NCI-H128 (cell line): ENCODE results near the gene COX4I2.
A peak's percentile ranks its signal among the peaks of the same experiment; 100 is the strongest.
"Not testable (repeated sequence)": the region's sequence is repeated elsewhere in the genome, so short reads cannot be mapped to it uniquely, and the experiment has no call there.

Experiments used
- DNase-seq: peaks from one replicate; lab custom pipeline; 2025; ENCODE audit not compliant: unreplicated experiment; lab: John Stamatoyannopoulos, UW

The COX4I2 gene

GRCh38 chr20:31637660-31638059 lies at the start of gene COX4I2:
TSS of gene COX4I2 (plus strand) at chr20:31637912. CDS start at chr20:31639018, 1,106 bp downstream.
- no peak for DNase-seq

DNA sequence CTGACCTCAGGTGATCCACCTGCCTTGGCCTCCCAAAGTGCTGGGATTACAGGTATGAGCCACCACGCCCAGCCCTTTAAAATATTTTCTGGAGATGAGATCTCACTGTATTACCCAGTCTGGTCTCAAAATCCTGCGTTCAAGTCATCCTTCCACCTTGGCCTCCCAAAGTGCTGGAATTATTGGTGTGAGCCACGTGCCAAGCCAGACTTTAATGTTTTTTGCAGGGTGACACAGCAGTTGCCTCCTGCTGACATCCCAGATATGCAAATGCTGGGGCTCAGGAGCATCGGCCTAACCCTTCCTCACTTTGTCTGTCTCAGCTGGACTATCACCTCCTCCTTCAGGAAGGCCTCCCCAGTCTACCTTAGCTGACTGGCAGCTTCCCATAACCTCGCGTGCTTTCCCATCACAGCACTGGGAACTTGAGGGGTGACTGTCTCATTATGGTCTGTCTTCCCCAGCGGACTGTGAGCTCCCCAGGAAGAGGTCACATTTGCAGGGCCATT lies 46.9 kb upstream of the COX4I2 start:
- no peak for DNase-seq

- DNase-seq: no peak
Observed at GRCh38 chr20:31593221-31594001, 44.3 kb upstream of the COX4I2 start.

- DNase-seq: no peak
Observed at GRCh38 chr20:31594002-31594557, 43.6 kb upstream of the COX4I2 start.

- DNase-seq: no peak
Observed at GRCh38 chr20:31594558-31595379, 42.9 kb upstream of the COX4I2 start.

- no peak for DNase-seq
Observed at GRCh38 chr20:31595380-31595653, 42.4 kb upstream of the COX4I2 start.

DNA sequence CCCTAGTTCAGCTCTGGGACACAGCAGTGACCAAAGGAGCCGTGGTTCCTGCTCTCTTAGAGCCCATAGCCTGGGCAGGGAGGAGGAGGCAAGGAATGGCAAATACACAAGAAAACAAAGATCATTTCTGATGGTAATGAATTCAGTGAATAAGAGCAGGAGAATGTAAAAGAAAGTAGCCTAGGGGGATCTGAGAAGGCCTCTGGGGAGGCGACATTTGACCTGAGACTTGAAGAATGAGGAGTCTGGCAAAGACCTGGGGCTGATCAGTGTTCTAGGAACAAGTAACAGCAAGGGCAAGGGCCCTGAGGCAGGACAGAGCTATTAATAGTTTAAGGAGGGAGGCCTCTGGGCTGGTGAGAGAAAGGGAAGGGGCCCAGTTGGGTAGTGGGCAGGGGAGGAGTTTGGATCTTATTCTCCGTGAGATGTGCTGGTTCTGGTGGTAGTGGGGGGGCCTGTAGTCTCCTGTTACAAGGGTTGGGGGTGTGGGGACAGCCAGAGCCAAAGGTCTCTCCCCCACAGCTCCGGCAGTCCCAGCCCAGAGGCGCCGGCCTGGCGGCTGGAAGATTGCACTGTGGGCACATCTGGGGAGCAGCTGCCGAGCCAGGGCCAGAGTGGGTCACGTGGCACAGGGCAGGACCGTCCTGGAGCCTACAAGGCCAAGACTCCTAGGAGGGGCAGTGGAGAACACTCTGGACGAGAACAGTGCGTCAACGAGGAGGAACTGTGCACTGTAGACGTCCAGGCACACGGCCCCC lies 41.9 kb upstream of the COX4I2 start:
- no peak for DNase-seq

DNA sequence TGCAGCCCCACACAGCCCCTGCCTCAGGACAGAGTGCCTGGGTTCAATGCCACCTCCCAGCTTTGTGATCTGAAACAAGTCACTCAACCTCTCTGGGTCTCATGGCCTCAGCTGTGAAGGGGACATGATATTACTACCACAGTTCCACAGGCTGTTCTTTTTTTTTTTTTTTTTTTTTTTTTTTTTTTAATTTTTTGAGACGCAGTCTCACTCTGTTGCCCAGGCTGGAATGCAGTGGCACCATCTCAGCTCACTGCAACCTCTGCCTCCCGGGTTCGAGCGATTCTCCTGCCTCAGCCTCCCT lies 41.3 kb upstream of the COX4I2 start:
- not testable (repeated sequence) for DNase-seq

DNA sequence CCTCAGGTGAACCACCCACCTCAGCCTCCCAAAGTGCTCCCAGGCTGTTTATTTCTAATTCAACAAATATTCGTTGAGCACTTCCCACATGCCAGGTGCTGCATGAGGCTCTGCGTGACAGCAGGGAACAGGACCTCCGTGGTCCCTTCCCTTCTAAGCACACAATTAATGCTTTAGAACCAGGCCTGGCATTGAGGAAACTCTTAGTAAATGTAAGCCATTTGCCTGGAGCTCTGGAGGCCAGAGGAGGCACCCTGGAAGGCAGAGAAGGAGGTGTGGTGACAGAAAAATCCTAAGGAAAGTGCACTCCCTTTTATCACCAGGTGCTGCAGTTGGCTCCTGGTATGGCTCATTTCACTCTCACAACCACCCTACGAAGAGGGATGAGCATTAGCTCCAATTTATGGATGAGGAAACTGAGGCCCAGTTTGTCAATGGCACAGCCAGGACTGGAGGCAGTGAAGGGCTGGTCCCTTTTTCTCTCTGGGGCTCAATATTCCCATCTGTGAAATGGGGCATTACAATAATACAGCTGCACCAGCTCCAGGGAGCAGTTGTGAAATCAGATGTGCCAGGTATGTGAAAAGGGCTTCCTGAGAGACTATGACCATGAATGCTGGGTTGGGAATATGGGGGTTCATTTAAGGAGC lies 40.8 kb upstream of the COX4I2 start:
- no peak for DNase-seq

GRCh38 chr20:31597481-31597855 lies 40.2 kb upstream of the COX4I2 start:
- no peak for DNase-seq

- no peak for DNase-seq
Observed at GRCh38 chr20:31602431-31602778, 35.3 kb upstream of the COX4I2 start.

DNA sequence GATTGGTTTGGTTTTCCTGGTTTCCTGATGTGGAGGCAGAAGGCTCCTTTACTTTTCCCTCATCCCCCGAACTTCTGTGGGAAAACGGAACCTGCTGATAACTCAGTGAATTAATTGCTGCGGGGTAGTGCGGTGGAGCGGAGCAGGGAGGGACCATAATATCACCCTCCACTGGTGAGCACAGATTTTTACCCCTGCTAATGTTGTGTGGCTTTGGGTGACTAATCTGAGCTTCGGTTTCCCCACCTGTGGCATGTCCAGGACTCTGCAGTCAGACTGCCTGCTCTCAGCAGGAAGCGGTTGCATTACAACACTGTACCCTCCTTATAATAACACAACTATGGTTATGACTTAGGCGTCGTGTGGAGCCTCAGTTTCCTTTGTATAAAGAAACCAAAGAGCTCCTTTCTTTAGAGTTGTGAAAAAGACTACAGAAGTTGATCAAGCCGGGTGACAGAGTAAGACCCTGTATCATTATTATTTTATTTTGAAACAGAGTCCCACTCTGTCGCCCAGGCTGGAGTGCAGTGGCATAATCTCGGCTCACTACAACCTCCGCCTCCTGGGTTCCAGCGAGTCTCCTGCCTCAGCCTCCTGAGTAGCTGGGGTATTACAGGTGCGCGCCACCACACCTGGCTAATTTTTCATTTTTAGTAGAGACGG lies 34.8 kb upstream of the COX4I2 start:
- no peak for DNase-seq

DNA sequence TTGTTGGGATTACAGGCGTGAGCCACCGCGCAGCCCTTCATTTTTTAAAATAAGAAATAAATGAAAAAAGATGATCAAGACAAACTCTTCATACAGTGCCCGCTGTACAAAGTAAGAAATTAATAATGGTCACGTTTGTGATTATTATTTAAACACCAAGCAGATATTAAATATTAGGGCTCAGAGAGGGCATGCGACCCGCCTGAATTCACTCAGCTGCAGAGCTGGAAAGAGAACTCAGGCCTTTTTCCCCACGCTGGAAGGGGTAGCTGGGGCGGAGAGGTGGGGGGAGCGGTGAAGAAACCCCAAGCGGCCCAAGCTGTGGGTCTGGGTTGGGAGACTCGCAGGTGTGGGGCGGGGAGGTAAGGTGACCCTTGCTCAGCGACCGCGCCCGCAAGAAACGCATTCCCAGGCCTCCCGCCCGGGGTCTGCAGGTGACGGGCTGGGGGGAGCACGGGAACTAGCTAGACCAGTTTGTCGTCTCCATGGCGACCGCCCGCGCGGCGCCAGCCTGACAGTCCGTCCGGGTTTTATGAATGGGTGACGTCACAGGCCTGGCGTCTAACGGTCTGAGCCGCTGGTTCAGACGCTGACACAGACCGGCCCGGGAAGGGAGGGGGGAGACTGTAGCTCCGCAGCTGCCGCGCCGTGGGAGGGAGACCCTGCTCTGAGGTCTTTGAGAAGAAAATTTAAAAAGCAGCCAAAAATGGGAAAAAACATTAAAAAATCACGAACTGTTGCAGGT lies 33.7 kb upstream of the COX4I2 start:
- peak; percentile 98 for DNase-seq

- no peak for DNase-seq
Observed at GRCh38 chr20:31604567-31605030, 33.1 kb upstream of the COX4I2 start.

GRCh38 chr20:31605031-31605901 lies 32.4 kb upstream of the COX4I2 start, which contains the start of gene ID1:
TSS of gene ID1 (plus strand) at chr20:31605289. CDS start at chr20:31605388, 99 bp downstream.
- peak; percentile 97 for DNase-seq

DNA sequence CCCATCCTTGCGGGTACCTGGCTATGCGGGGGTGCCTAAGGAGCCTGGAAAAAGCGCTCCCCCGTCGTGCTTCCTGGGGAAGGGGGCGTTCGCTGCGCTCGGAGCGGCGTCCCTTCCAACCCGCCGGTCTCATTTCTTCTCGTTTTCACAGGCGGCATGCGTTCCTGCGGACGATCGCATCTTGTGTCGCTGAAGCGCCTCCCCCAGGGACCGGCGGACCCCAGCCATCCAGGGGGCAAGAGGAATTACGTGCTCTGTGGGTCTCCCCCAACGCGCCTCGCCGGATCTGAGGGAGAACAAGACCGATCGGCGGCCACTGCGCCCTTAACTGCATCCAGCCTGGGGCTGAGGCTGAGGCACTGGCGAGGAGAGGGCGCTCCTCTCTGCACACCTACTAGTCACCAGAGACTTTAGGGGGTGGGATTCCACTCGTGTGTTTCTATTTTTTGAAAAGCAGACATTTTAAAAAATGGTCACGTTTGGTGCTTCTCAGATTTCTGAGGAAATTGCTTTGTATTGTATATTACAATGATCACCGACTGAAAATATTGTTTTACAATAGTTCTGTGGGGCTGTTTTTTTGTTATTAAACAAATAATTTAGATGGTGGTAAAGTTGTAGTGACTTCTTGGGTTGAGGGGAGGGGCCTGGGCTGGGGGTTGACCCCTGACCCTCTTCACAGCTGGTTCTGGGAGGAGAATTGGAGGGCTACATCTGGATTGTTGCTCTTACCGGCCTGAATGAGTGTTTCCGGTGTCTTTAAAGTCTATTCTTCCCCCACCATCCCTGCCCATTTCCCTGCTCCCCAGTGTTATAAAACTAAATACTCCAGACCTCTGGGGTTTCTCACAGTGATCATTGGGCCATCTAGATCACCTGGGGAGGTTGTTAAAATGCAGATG lies 31.6 kb upstream of the COX4I2 start:
- DNase-seq: no peak

DNA sequence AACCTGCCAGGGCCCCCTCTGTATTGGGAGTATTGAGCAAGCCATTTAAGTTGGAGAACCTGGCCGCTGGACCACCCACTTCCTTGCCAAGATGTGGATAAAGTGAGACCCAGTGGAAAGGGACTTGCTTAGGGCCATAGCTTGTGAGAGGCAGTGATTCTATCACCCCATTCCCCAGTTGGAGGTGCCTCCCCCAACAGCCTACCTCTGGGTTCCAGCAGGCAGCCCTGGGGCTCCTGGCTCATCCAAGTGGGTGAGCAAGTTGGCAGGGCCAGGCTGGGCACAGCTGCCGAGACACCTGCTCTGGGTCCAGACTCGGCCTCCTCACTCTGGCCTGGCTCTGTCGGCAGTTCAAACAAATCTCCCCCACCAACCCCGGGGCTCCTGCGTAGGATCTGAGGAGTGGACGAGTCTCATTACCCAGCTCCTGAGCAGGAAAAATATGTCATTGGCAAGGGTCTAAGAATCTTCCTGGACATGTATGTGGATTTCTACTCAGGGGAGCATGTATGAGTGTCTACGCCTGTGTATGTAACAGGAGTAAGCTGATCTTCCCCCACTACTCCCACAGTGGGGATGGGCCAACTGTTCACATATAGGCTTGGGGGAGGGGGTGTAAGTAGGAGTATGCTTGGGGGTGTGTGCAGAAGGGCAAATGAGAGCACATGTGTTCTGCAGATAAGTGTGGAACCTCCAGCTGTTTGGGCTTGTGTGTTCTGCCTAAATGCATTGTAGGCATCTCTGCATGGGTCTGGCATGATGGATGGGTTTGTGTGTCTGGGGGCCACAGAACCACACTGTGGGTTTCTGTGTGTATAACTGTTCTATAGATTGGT lies 30.7 kb upstream of the COX4I2 start:
- peak; percentile 38 for DNase-seq
